ENCODE measurements around the gene ADH5.

The ADH5 gene

GRCh38 chr4:99078336-99078735 is 10.3 kb downstream of the ADH5 start:
- H3K4me2 ChIP-seq (ENCODE audit: low read length) = no peak overlapping the region
- no peaks in the 10 kb centered on the region for H3K79me2 ChIP-seq (ENCODE audit: low read length)
- TF ChIP-seq CTCF (IDR thresholded peaks at IDR 0.05; ENCODE audit: low read depth, low read length) (no peak), EZH2phosphoT487 (IDR thresholded peaks at IDR 0.05; ENCODE audit: low read depth) (no peak)
- no peak overlapping the region for H2AFZ ChIP-seq (ENCODE audit: low read depth, low read length)
- H3K27ac ChIP-seq (ENCODE audit: low read length) = no peak overlapping the region
- H3K4me3 ChIP-seq (ENCODE audit: low read length) = no peak overlapping the region
- H3K9ac ChIP-seq (ENCODE audit: low read length) = no peak overlapping the region
- H3K27me3 ChIP-seq (ENCODE audit: low read depth, low read length) = no peaks in the 10 kb centered on the region
- H3K4me1 ChIP-seq (ENCODE audit: low read length) = no peaks in the 10 kb centered on the region
- H4K20me1 ChIP-seq (ENCODE audit: insufficient read depth, low read length) = no peaks in the 10 kb centered on the region
- H3K9me3 ChIP-seq (ENCODE audit: insufficient read depth, low read length) = no peaks in the 10 kb centered on the region
- peaks cover 61% of the 10 kb centered on the region for H3K36me3 ChIP-seq (replicated peaks; ENCODE audit: low read depth, low read length)

GRCh38 chr4:99077177-99077576 is 11.4 kb downstream of the ADH5 start:
- H2AFZ ChIP-seq (ENCODE audit: low read depth, low read length) = no peak overlapping the region
- no peaks in the 10 kb centered on the region for H3K9me3 ChIP-seq (ENCODE audit: insufficient read depth, low read length)
- no peaks in the 10 kb centered on the region for H3K79me2 ChIP-seq (ENCODE audit: low read length)
- H3K36me3 ChIP-seq (replicated peaks; ENCODE audit: low read depth, low read length) = peaks cover 60% of the 10 kb centered on the region
- H3K4me1 ChIP-seq (ENCODE audit: low read length) = no peaks in the 10 kb centered on the region
- no peak for TF ChIP-seq CTCF (IDR thresholded peaks at IDR 0.05; ENCODE audit: low read depth, low read length)
- TF ChIP-seq EZH2phosphoT487 (IDR thresholded peaks at IDR 0.05; ENCODE audit: low read depth) = no peak
- no peak overlapping the region for H3K9ac ChIP-seq (ENCODE audit: low read length)
- no peak overlapping the region for H3K27ac ChIP-seq (ENCODE audit: low read length)
- H4K20me1 ChIP-seq (ENCODE audit: insufficient read depth, low read length) = no peaks in the 10 kb centered on the region
- no peaks in the 10 kb centered on the region for H3K27me3 ChIP-seq (ENCODE audit: low read depth, low read length)
- no peak overlapping the region for H3K4me3 ChIP-seq (ENCODE audit: low read length)
- no peak overlapping the region for H3K4me2 ChIP-seq (ENCODE audit: low read length)

- no peaks in the 10 kb centered on the region for H3K4me1 ChIP-seq (ENCODE audit: low read length)
- no peaks in the 10 kb centered on the region for H3K79me2 ChIP-seq (ENCODE audit: low read length)
- H3K27ac ChIP-seq (ENCODE audit: low read length) = no peak overlapping the region
- H3K4me3 ChIP-seq (ENCODE audit: low read length) = no peak overlapping the region
- peaks cover 55% of the 10 kb centered on the region for H3K36me3 ChIP-seq (replicated peaks; ENCODE audit: low read depth, low read length)
- H4K20me1 ChIP-seq (ENCODE audit: insufficient read depth, low read length) = no peaks in the 10 kb centered on the region
- H3K9me3 ChIP-seq (ENCODE audit: insufficient read depth, low read length) = no peaks in the 10 kb centered on the region
- TF ChIP-seq CTCF (IDR thresholded peaks at IDR 0.05; ENCODE audit: low read depth, low read length) (no peak), EZH2phosphoT487 (IDR thresholded peaks at IDR 0.05; ENCODE audit: low read depth) (no peak)
- H3K9ac ChIP-seq (ENCODE audit: low read length) = no peak overlapping the region
- no peak overlapping the region for H2AFZ ChIP-seq (ENCODE audit: low read depth, low read length)
- H3K4me2 ChIP-seq (ENCODE audit: low read length) = no peak overlapping the region
- no peaks in the 10 kb centered on the region for H3K27me3 ChIP-seq (ENCODE audit: low read depth, low read length)
These were observed 12.2 kb downstream of the ADH5 start for GRCh38 chr4:99076292-99076976.

GRCh38 chr4:99074816-99075215 is 13.8 kb downstream of the ADH5 start:
- no peak overlapping the region for H3K9ac ChIP-seq (ENCODE audit: low read length)
- TF ChIP-seq CTCF (IDR thresholded peaks at IDR 0.05; ENCODE audit: low read depth, low read length) (no peak), EZH2phosphoT487 (IDR thresholded peaks at IDR 0.05; ENCODE audit: low read depth) (no peak)
- peaks cover 45% of the 10 kb centered on the region for H3K36me3 ChIP-seq (replicated peaks; ENCODE audit: low read depth, low read length)
- H4K20me1 ChIP-seq (ENCODE audit: insufficient read depth, low read length) = no peaks in the 10 kb centered on the region
- H3K79me2 ChIP-seq (ENCODE audit: low read length) = no peaks in the 10 kb centered on the region
- H2AFZ ChIP-seq (ENCODE audit: low read depth, low read length) = no peak overlapping the region
- no peak overlapping the region for H3K4me3 ChIP-seq (ENCODE audit: low read length)
- no peaks in the 10 kb centered on the region for H3K9me3 ChIP-seq (ENCODE audit: insufficient read depth, low read length)
- no peak overlapping the region for H3K27ac ChIP-seq (ENCODE audit: low read length)
- H3K27me3 ChIP-seq (ENCODE audit: low read depth, low read length) = no peaks in the 10 kb centered on the region
- no peaks in the 10 kb centered on the region for H3K4me1 ChIP-seq (ENCODE audit: low read length)
- H3K4me2 ChIP-seq (ENCODE audit: low read length) = no peak overlapping the region
